Common myeloid progenitor, CD34-positive (primary cell): ENCODE results near the gene PCDH9.

Experiments used
- CTCF ChIA-PET: fragments of 350-600 bp; sonication (Branson Sonifier 250); formaldehyde crosslinking; loops from one replicate; lab custom pipeline; 2021; ENCODE audit warnings: antibody characterized with exemption; lab: Charles Lee
- POLR2A ChIA-PET: fragments of 350-600 bp; sonication (Branson Sonifier 250); formaldehyde crosslinking; loops from one replicate; lab custom pipeline; 2021; ENCODE audit warnings: antibody characterized with exemption; lab: Charles Lee
- DNase-seq, 3 donors: peaks; one replicate each; pipeline versions ENCODE4 v3.0.0 to v3.0.0-alpha.2; 2013
- H3K27ac ChIP-seq, 2 experiments: 1 replicate in 1 of 2; 2 replicates in 1 of 2; pipeline ENCODE4 v1.7.0; 2013; ENCODE audit warnings: inconsistent platforms in 2 of 2, low read length in 2 of 2, mild to moderate bottlenecking in 2 of 2, low read depth in 1 of 2, moderate library complexity in 1 of 2; ENCODE audit not compliant: severe bottlenecking in 2 of 2, insufficient read depth in 1 of 2, poor library complexity in 1 of 2
- H3K27me3 ChIP-seq, 5 experiments: replicated peaks in 2 of 5; 1 replicate in 3 of 5; 2 replicates in 2 of 5; pipeline versions ENCODE4 v1.6.1 to v1.7.0; 2013; ENCODE audit warnings: low read length in 4 of 5, mild to moderate bottlenecking in 2 of 5, moderate library complexity in 2 of 5, inconsistent platforms in 1 of 5; ENCODE audit not compliant: insufficient read depth in 5 of 5, control insufficient read depth in 4 of 5
- H3K36me3 ChIP-seq, 4 experiments: 1 replicate in 2 of 4; 2 replicates in 2 of 4; pipeline versions ENCODE4 v1.6.1 to v1.7.0; 2013; ENCODE audit warnings: low read length in 3 of 4, control low read depth in 1 of 4, mild to moderate bottlenecking in 1 of 4; ENCODE audit not compliant: control insufficient read depth in 4 of 4, insufficient read depth in 4 of 4
- H3K4me1 ChIP-seq, 4 experiments: 1 replicate in 3 of 4; 2 replicates in 1 of 4; pipeline versions ENCODE4 v1.6.1 to v1.7.1; 2013; ENCODE audit warnings: low read length in 3 of 4, mild to moderate bottlenecking in 3 of 4, control low read depth in 1 of 4, inconsistent platforms in 1 of 4, moderate library complexity in 1 of 4; ENCODE audit not compliant: control insufficient read depth in 4 of 4, insufficient read depth in 4 of 4; ENCODE audit errors: control extremely low read depth in 1 of 4
- H3K4me3 ChIP-seq, 7 experiments: 1 replicate in 4 of 7; 2 replicates in 3 of 7; pipeline versions ENCODE4 v1.5.1 to v1.7.0; 2013; ENCODE audit warnings: mild to moderate bottlenecking in 7 of 7, low read length in 6 of 7, moderate library complexity in 6 of 7, inconsistent platforms in 2 of 7, low read depth in 2 of 7, control low read depth in 1 of 7; ENCODE audit not compliant: insufficient read depth in 4 of 7, control insufficient read depth in 1 of 7; ENCODE audit errors: extremely low read depth in 1 of 7
- H3K9me3 ChIP-seq, 5 experiments: 1 replicate in 4 of 5; 2 replicates in 1 of 5; pipeline versions ENCODE4 v1.6.1 to v1.7.1; 2013; ENCODE audit warnings: low read length in 4 of 5, mild to moderate bottlenecking in 2 of 5, inconsistent platforms in 1 of 5, low read depth in 1 of 5, moderate library complexity in 1 of 5; ENCODE audit not compliant: control insufficient read depth in 4 of 5, insufficient read depth in 2 of 5; ENCODE audit errors: control extremely low read depth in 1 of 5
- WGBS: methylation state at CpG from one replicate; pipeline ENCODE4 v1.1.5; 2013; ENCODE audit not compliant: insufficient coverage; 5-methylcytosine and 5-hydroxymethylcytosine counted together

PCDH9 gene

GRCh38 chr13:66578305-66578704, 651.8 kb downstream of the PCDH9 start:
- no peaks in the 10 kb centered on the region for H3K27me3 ChIP-seq
- ChIA-PET CTCF (no interaction called here), POLR2A (no interaction called here)
- H3K27ac ChIP-seq = no peak overlapping the region
- DNase-seq = no peak
- H3K4me3 ChIP-seq = no peak overlapping the region
- no CpG with 5 or more reads among the region's 2 CpGs for WGBS
- no peaks in the 10 kb centered on the region for H3K4me1 ChIP-seq
- H3K9me3 ChIP-seq = no peaks in the 10 kb centered on the region
- H3K36me3 ChIP-seq = no peaks in the 10 kb centered on the region

- no peaks in the 10 kb centered on the region for H3K4me1 ChIP-seq
- DNase-seq = no peak
- H3K36me3 ChIP-seq = no peaks in the 10 kb centered on the region
- CTCF ChIA-PET = no interaction called here
- no CpG with 5 or more reads among the region's 2 CpGs for WGBS
- no peaks in the 10 kb centered on the region for H3K27me3 ChIP-seq
- POLR2A ChIA-PET = no interaction called here
- H3K9me3 ChIP-seq = no peaks in the 10 kb centered on the region
- no peak overlapping the region for H3K4me3 ChIP-seq
- no peak overlapping the region for H3K27ac ChIP-seq
Observed at GRCh38 chr13:66577358-66577757, 652.8 kb downstream of the PCDH9 start.

- Histone ChIP-seq H3K9me3 (no peaks in the 10 kb centered on the region), H3K4me1 (no peaks in the 10 kb centered on the region), H3K36me3 (no peaks in the 10 kb centered on the region), H3K27me3 (no peaks in the 10 kb centered on the region), H3K4me3 (no peak overlapping the region), H3K27ac (no peak overlapping the region)
- DNase-seq = no peak
- WGBS = no CpG with 5 or more reads among the region's 1 CpG
- CTCF ChIA-PET = no interaction called here
- POLR2A ChIA-PET = no interaction called here
Observed at GRCh38 chr13:66576381-66576780, 653.8 kb downstream of the PCDH9 start.

GRCh38 chr13:66574606-66575005, 655.5 kb downstream of the PCDH9 start:
- Histone ChIP-seq H3K4me1 (no peaks in the 10 kb centered on the region), H3K27ac (no peak overlapping the region), H3K9me3 (no peaks in the 10 kb centered on the region), H3K36me3 (no peaks in the 10 kb centered on the region), H3K27me3 (no peaks in the 10 kb centered on the region), H3K4me3 (no peak overlapping the region)
- CTCF ChIA-PET = no interaction called here
- no peak for DNase-seq
- 98% methylated on average over 5 of the region's 6 CpGs for WGBS
- POLR2A ChIA-PET = no interaction called here

GRCh38 chr13:66567899-66568612, 662.1 kb downstream of the PCDH9 start:
- CTCF ChIA-PET = no interaction called here
- no peak overlapping the region for H3K27ac ChIP-seq
- no peaks in the 10 kb centered on the region for H3K9me3 ChIP-seq
- POLR2A ChIA-PET = no interaction called here
- no peak overlapping the region for H3K4me3 ChIP-seq
- no peaks in the 10 kb centered on the region for H3K4me1 ChIP-seq
- 90% methylated on average over 2 of the region's 5 CpGs for WGBS
- no peak for DNase-seq
- no peaks in the 10 kb centered on the region for H3K27me3 ChIP-seq
- H3K36me3 ChIP-seq = no peaks in the 10 kb centered on the region

GRCh38 chr13:66565279-66565678, 664.9 kb downstream of the PCDH9 start:
- Histone ChIP-seq H3K27me3 (no peaks in the 10 kb centered on the region), H3K4me3 (no peak overlapping the region), H3K36me3 (no peaks in the 10 kb centered on the region), H3K9me3 (peaks cover 0 to 4% (median 0%) of the 10 kb centered on the region in 5 experiments), H3K4me1 (no peaks in the 10 kb centered on the region), H3K27ac (no peak overlapping the region)
- no peak for DNase-seq
- ChIA-PET CTCF (no interaction called here), POLR2A (no interaction called here)

- Histone ChIP-seq H3K27ac (no peak overlapping the region), H3K4me1 (peaks cover 0 to 5% (median 2%) of the 10 kb centered on the region in 4 experiments), H3K4me3 (no peak overlapping the region), H3K36me3 (no peaks in the 10 kb centered on the region), H3K27me3 (no peaks in the 10 kb centered on the region), H3K9me3 (peaks cover 0 to 4% (median 0%) of the 10 kb centered on the region in 5 experiments)
- CTCF ChIA-PET = no interaction called here
- 100% methylated on average over 3 of the region's 3 CpGs for WGBS
- POLR2A ChIA-PET = no interaction called here
- no peak for DNase-seq
Observed at GRCh38 chr13:66563076-66563475, 667.1 kb downstream of the PCDH9 start.
